IMR-90 (cell line): ENCODE data around the gene COL4A3. TPM values are rescaled to one million over a fixed set of nuclear protein-coding genes. Genes with fewer than 3 reads are reported as not detected.

Experiments
- ATAC-seq: fragments of 200-7000 bp; cut with Tn5 transposase; 2 replicates; pipeline ENCODE4 v1.9.1; 2020; ENCODE audit warnings: low read depth, mild to moderate bottlenecking, moderate library complexity
- BruUV-seq: library from RNA; stranded (reverse); fragments of 400-500 nt; replicated peaks from 2 replicates; lab custom pipeline; 2021; lab: Mats Ljungman, UMichigan
- CTCF ChIA-PET: fragments of 300-600 bp; formaldehyde crosslinking; extraction: SDS; loops from one replicate; lab custom pipeline; 2021; ENCODE audit warnings: antibody characterized with exemption; lab: Yijun Ruan, JAX
- POLR2A ChIA-PET: fragments of 300-600 bp; sonication (Branson Sonifier 250); formaldehyde crosslinking; loops from one replicate; lab custom pipeline; 2022; ENCODE audit warnings: antibody characterized with exemption; ENCODE audit not compliant: unreplicated experiment; lab: Charles Lee
- DNase-seq: peaks from one replicate; pipeline ENCODE4 v3.0.0; 2013
- H2AFZ ChIP-seq: replicated peaks from 2 replicates; pipeline ENCODE3; 2013; ENCODE audit warnings: low read length, mild to moderate bottlenecking; ENCODE audit not compliant: poor library complexity
- H2AK5ac ChIP-seq: 2 replicates; pipeline ENCODE4 v1.6.1; 2013; ENCODE audit warnings: low read depth, low read length, inconsistent platforms
- H2AK9ac ChIP-seq: replicated peaks from 2 replicates; pipeline ENCODE3; 2013; ENCODE audit warnings: mild to moderate bottlenecking, low read depth, low read length, moderate library complexity; ENCODE audit not compliant: poor library complexity
- H2BK120ac ChIP-seq: 2 replicates; pipeline ENCODE4 v1.6.1; 2013; ENCODE audit warnings: low read depth, low read length, inconsistent platforms
- H2BK15ac ChIP-seq: 3 replicates; pipeline ENCODE4 v1.6.1; 2013; ENCODE audit warnings: low read depth, low read length, inconsistent platforms
- H2BK20ac ChIP-seq: 2 replicates; pipeline ENCODE4 v1.6.1; 2013; ENCODE audit warnings: low read depth, mild to moderate bottlenecking, inconsistent platforms, low read length, moderate library complexity
- H2BK5ac ChIP-seq: 2 replicates; pipeline ENCODE4 v1.6.1; 2013; ENCODE audit warnings: mild to moderate bottlenecking, low read depth, low read length, inconsistent platforms; ENCODE audit not compliant: poor library complexity, severe bottlenecking
- H3K14ac ChIP-seq: replicated peaks from 2 replicates; pipeline ENCODE4 v1.6.1; 2013; ENCODE audit warnings: low read depth, low read length, inconsistent platforms
- H3K18ac ChIP-seq: 2 replicates; pipeline ENCODE4 v1.6.1; 2013; ENCODE audit warnings: low read depth, low read length, control low read depth
- H3K23ac ChIP-seq: 2 replicates; pipeline ENCODE4 v1.6.1; 2013; ENCODE audit warnings: low read depth, low read length, inconsistent platforms
- H3K27ac ChIP-seq: 2 replicates; pipeline ENCODE4 v1.5.1; 2013; ENCODE audit warnings: mild to moderate bottlenecking, control low read depth, low read length; ENCODE audit not compliant: insufficient read depth
- H3K27me3 ChIP-seq: 2 replicates; pipeline ENCODE4 v1.6.1; 2013; ENCODE audit warnings: low read length; ENCODE audit not compliant: control insufficient read depth, insufficient read depth
- H3K36me3 ChIP-seq: 2 replicates; pipeline ENCODE4 v1.6.1; 2013; ENCODE audit warnings: low read length, mixed read lengths; ENCODE audit not compliant: control insufficient read depth, insufficient read depth
- H3K4ac ChIP-seq: 2 replicates; pipeline ENCODE4 v1.6.1; 2013; ENCODE audit warnings: low read depth, low read length, inconsistent platforms
- H3K4me1 ChIP-seq: 2 replicates; pipeline ENCODE4 v1.6.1; 2013; ENCODE audit warnings: low read length, mixed read lengths; ENCODE audit not compliant: control insufficient read depth, insufficient read depth
- H3K4me2 ChIP-seq: 2 replicates; pipeline ENCODE4 v1.6.1; 2013; ENCODE audit warnings: low read depth, mild to moderate bottlenecking, control low read depth, low read length, moderate library complexity
- H3K4me3 ChIP-seq: 2 replicates; pipeline ENCODE4 v1.5.1; 2013; ENCODE audit warnings: low read depth, mild to moderate bottlenecking, control low read depth, low read length, moderate library complexity; ENCODE audit not compliant: insufficient read depth
- H3K56ac ChIP-seq: 2 replicates; pipeline ENCODE4 v1.6.1; 2013; ENCODE audit warnings: low read length, inconsistent platforms; ENCODE audit not compliant: insufficient read depth; ENCODE audit errors: extremely low read depth
- H3K79me1 ChIP-seq, 2 experiments: 2 replicates each; pipeline ENCODE4 v1.6.1; 2013; ENCODE audit warnings: low read length in 2 of 2, inconsistent platforms in 1 of 2, low read depth in 1 of 2
- H3K9ac ChIP-seq: 2 replicates; pipeline ENCODE4 v1.6.1; 2013; ENCODE audit warnings: low read depth, low read length, control low read depth
- H3K9me1 ChIP-seq: 2 replicates; pipeline ENCODE4 v1.6.1; 2013; ENCODE audit warnings: low read length, inconsistent platforms; ENCODE audit not compliant: insufficient read depth
- H3K9me3 ChIP-seq: 2 replicates; pipeline ENCODE4 v1.6.1; 2013; ENCODE audit warnings: low read length; ENCODE audit not compliant: control insufficient read depth, insufficient read depth
- H4K20me1 ChIP-seq: 2 replicates; pipeline ENCODE4 v1.6.1; 2013; ENCODE audit warnings: low read length, inconsistent platforms; ENCODE audit not compliant: insufficient read depth
- H4K5ac ChIP-seq: 2 replicates; pipeline ENCODE4 v1.6.1; 2013; ENCODE audit warnings: mild to moderate bottlenecking, low read depth, low read length, control low read depth
- H4K8ac ChIP-seq, 2 experiments: 2 replicates each; pipeline ENCODE4 v1.6.1; 2013; ENCODE audit warnings: low read depth in 2 of 2, low read length in 2 of 2, control low read depth in 1 of 2, inconsistent platforms in 1 of 2
- H4K91ac ChIP-seq: 2 replicates; pipeline ENCODE4 v1.6.1; 2013; ENCODE audit warnings: low read depth, low read length, inconsistent platforms; ENCODE audit not compliant: insufficient read depth
- CEBPB ChIP-seq: IDR thresholded peaks from 2 replicates; pipeline ENCODE4 v1.6.1; 2012; ENCODE audit warnings: low read depth, low read length, improper control_type of control experiment
- CHD1 ChIP-seq: IDR thresholded peaks from 2 replicates; pipeline ENCODE4 v1.6.1; 2012; ENCODE audit warnings: low read depth, low read length, improper control_type of control experiment
- CTCF ChIP-seq: conservative IDR thresholded peaks from 2 replicates; pipeline ENCODE4 v1.5.1; 2012; ENCODE audit warnings: mild to moderate bottlenecking, low read depth, low read length, improper control_type of control experiment
- FOS ChIP-seq: fragments of 150-350 bp; IDR thresholded peaks from 2 replicates; pipeline ENCODE4 v1.6.1; 2016; ENCODE audit warnings: low read depth, low read length
- MAFK ChIP-seq: IDR thresholded peaks from 2 replicates; pipeline ENCODE4 v1.6.1; 2012; ENCODE audit warnings: low read depth, low read length, improper control_type of control experiment
- MAZ ChIP-seq: IDR thresholded peaks from 2 replicates; pipeline ENCODE4 v1.6.1; 2012; ENCODE audit warnings: low read depth, mild to moderate bottlenecking, low read length, improper control_type of control experiment, moderate library complexity, borderline replicate concordance
- MXI1 ChIP-seq: IDR thresholded peaks from 2 replicates; pipeline ENCODE4 v1.6.1; 2012; ENCODE audit warnings: low read depth, mild to moderate bottlenecking, low read length, moderate library complexity, borderline replicate concordance
- NFE2L2 ChIP-seq: fragments of 150-350 bp; IDR thresholded peaks from 2 replicates; pipeline ENCODE4 v1.6.1; 2016; ENCODE audit warnings: low read depth, mild to moderate bottlenecking, low read length
- POLR2A ChIP-seq: IDR thresholded peaks from 2 replicates; pipeline ENCODE4 v1.6.1; 2012; ENCODE audit warnings: mild to moderate bottlenecking, low read depth, low read length
- RAD21 ChIP-seq: IDR thresholded peaks from 2 replicates; pipeline ENCODE4 v1.6.1; 2012; ENCODE audit warnings: low read length, improper control_type of control experiment
- RCOR1 ChIP-seq: IDR thresholded peaks from 2 replicates; pipeline ENCODE4 v1.6.1; 2012; ENCODE audit warnings: mild to moderate bottlenecking, low read length, improper control_type of control experiment; ENCODE audit not compliant: insufficient replicate concordance
- RFX5 ChIP-seq: IDR thresholded peaks from 2 replicates; pipeline ENCODE4 v1.8.0; 2012; ENCODE audit warnings: low read depth, mild to moderate bottlenecking, low read length, moderate library complexity
- WGBS, 2 experiments: methylation state at CpG; one replicate each; pipeline versions ENCODE4 v1.1.5 to v1.1.7; 2013; ENCODE audit warnings: missing lambda C conversion rate in 2 of 2; ENCODE audit not compliant: insufficient read length in 1 of 2; ENCODE audit errors: extremely low coverage in 2 of 2; 5-methylcytosine and 5-hydroxymethylcytosine counted together
- dilution Hi-C: fragments of 300-500 bp; cut with HindIII; formaldehyde crosslinking; loops from one replicate; pipeline ENCODE4 v1.14.3; 2018; ENCODE audit warnings: low sequenced_read_pairs; ENCODE audit not compliant: unreplicated experiment
- in situ Hi-C: fragments of 300-500 bp; cut with MboI; formaldehyde crosslinking; loops from 3 replicates; pipeline ENCODE4 v1.14.3; 2019; ENCODE audit warnings: low sequenced_read_pairs, inconsistent platforms, mixed read lengths
- intact Hi-C: fragments of 100-400 bp; cut with micrococcal nuclease; formaldehyde crosslinking; loops from 2 replicates; pipeline ENCODE4 v1.10.0; 2022
- polyA plus RNA-seq, 3 experiments: library from polyadenylated mRNA; depleted of rRNA; stranded (reverse); fragments of >200 nt; gene quantifications; 2 replicates each; pipeline ENCODE4 v1.2.3, GENCODE V29; 2012; ENCODE audit warnings: low replicate concordance in 1 of 3
- total RNA-seq: library from RNA; depleted of rRNA; stranded (reverse); fragments of >200 nt; gene quantifications from 2 replicates; pipeline ENCODE4 v1.2.3, GENCODE V29; 2012
- TF ChIP-seq, protein P1 (sequence below): fragments of 150-350 bp; IDR thresholded peaks from 2 replicates; pipeline ENCODE4 v1.6.1; 2016; ENCODE audit warnings: low read depth, mild to moderate bottlenecking, low read length, moderate library complexity, borderline replicate concordance
- TF ChIP-seq, protein P2 (sequence below): fragments of 150-350 bp; IDR thresholded peaks from 2 replicates; pipeline ENCODE4 v1.6.1; 2017; ENCODE audit warnings: mild to moderate bottlenecking, antibody characterized with exemption, low read length, low read depth

COL4A3 gene
- total and polyA plus RNA-seq, 2 of the 4 experiments (the other 2 are of a cell fraction), result not detected

GRCh38 chr2:227238238-227239237 lies 74.1 kb downstream of the COL4A3 start:
- Histone ChIP-seq H3K18ac (no peak overlapping the region), H4K5ac (no peak overlapping the region), H4K20me1 (no peaks in the 10 kb centered on the region), H2BK15ac (no peak overlapping the region), H3K4ac (no peak overlapping the region), H3K9ac (no peak overlapping the region), H3K27me3 (peaks cover 8% of the 10 kb centered on the region), H3K79me1 (no peaks in the 10 kb centered on the region), H3K4me1 (no peaks in the 10 kb centered on the region), H4K91ac (no peak overlapping the region), H3K27ac (no peak overlapping the region), H2AK9ac (no peak overlapping the region), H2AK5ac (no peak overlapping the region), H3K14ac (no peak overlapping the region), H4K8ac (no peak overlapping the region), H2BK5ac (no peak overlapping the region), H3K56ac (no peak overlapping the region), H3K4me3 (no peak overlapping the region), H2BK20ac (no peak overlapping the region), H3K9me1 (no peaks in the 10 kb centered on the region), H2AFZ (no peak overlapping the region), H3K4me2 (no peak overlapping the region), H3K36me3 (no peaks in the 10 kb centered on the region), H3K9me3 (no peaks in the 10 kb centered on the region), H3K23ac (no peak overlapping the region), H2BK120ac (no peak overlapping the region)
- POLR2A ChIA-PET, result no interaction called here
- in situ Hi-C loops, result no loop called here
- peak; percentile 79 for ATAC-seq
- DNase-seq, result peak; percentile 61
- WGBS, 2 experiments, result no CpG with 5 or more reads among the region's 10 CpGs
- dilution Hi-C loops, result no loop called here
- BruUV-seq, result no TSS peak
- intact Hi-C loops, result loop anchor here (1.0 to 5.0 kb wide), 4 partner anchors 108 to 1571 kb away; no protein-coding TSS in a partner anchor
- CTCF ChIA-PET, result interaction anchor here (0.5 to 2.1 kb wide), 25 partner anchors 8 to 1928 kb away, joined by 3 to 12 read pairs (median 4); no protein-coding TSS in a partner anchor
- TF ChIP-seq POLR2A (no peak), MXI1 (no peak), RCOR1 (no peak), CTCF (peak; percentile 92), NFE2L2 (no peak), MAFK (no peak), CHD1 (no peak), FOS (no peak), CEBPB (no peak), MAZ (no peak), RAD21 (peak; percentile 64), RFX5 (no peak)
- TF ChIP-seq, protein P1, sequence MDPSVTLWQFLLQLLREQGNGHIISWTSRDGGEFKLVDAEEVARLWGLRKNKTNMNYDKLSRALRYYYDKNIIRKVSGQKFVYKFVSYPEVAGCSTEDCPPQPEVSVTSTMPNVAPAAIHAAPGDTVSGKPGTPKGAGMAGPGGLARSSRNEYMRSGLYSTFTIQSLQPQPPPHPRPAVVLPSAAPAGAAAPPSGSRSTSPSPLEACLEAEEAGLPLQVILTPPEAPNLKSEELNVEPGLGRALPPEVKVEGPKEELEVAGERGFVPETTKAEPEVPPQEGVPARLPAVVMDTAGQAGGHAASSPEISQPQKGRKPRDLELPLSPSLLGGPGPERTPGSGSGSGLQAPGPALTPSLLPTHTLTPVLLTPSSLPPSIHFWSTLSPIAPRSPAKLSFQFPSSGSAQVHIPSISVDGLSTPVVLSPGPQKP, result no peak
- TF ChIP-seq, protein P2, sequence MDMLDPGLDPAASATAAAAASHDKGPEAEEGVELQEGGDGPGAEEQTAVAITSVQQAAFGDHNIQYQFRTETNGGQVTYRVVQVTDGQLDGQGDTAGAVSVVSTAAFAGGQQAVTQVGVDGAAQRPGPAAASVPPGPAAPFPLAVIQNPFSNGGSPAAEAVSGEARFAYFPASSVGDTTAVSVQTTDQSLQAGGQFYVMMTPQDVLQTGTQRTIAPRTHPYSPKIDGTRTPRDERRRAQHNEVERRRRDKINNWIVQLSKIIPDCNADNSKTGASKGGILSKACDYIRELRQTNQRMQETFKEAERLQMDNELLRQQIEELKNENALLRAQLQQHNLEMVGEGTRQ, result no peak
